ENCODE data around the gene SPEN. TPM values are rescaled to one million over a fixed set of nuclear protein-coding genes. Genes with fewer than 3 reads are reported as not detected.

Gene SPEN
- total and polyA plus RNA-seq, 10 of the 15 experiments (the other 5 are each of a cell fraction or from before 2014, with no cell fraction given), result 5.2 to 58.7 (median 20.1) TPM

- CTCF ChIA-PET, result interaction anchor here (1.0 to 2.9 kb wide), 2 partner anchors 48 to 66 kb away, joined by 3 to 15 read pairs; no protein-coding TSS in a partner anchor
- H2AFZ ChIP-seq (ENCODE audit: control insufficient read depth, low read depth, low read length), result no peak overlapping the region
Measured at GRCh38 chr1:15881961-15882360, 34.5 kb downstream of the SPEN start.

GRCh38 chr1:15882665-15883064 is 35.2 kb downstream of the SPEN start:
- intact Hi-C loops (cut with micrococcal nuclease; ENCODE audit: unreplicated experiment), result loop anchor here (5.0 kb wide), 1 partner anchor 65 kb away; no protein-coding TSS in a partner anchor
- H3K4me2 ChIP-seq (ENCODE audit: control insufficient read depth, insufficient read depth), result peak overlapping the region; percentile 30; the same call in 1 of the 2 replicates
- no peak overlapping the region for H3K9ac ChIP-seq (ENCODE audit: control insufficient read depth, insufficient read depth, low read length)
- FAIRE-seq, result no peak
- peaks cover 24% of the 10 kb centered on the region for H3K4me1 ChIP-seq (ENCODE audit: control insufficient read depth, insufficient read depth, low read length)
- H3K27ac ChIP-seq (ENCODE audit: control insufficient read depth, insufficient read depth), result 0 out of 2 replicates have a peak overlapping the region, but pooled peaks have one; percentile 31
- H3K27me3 ChIP-seq (replicated peaks in 1 of 2; ENCODE audit: control insufficient read depth in 2 of 2, insufficient read depth in 2 of 2, low read length in 1 of 2), result no peaks in the 10 kb centered on the region
- H3K79me2 ChIP-seq (ENCODE audit: control insufficient read depth, insufficient read depth, low read length), result peaks cover 82% of the 10 kb centered on the region
- WGBS (ENCODE audit: insufficient coverage, insufficient replicate concordance, low lambda C conversion rate, missing lambda C conversion rate), result 29% methylated on average over 2 of the region's 2 CpGs
- ChIA-PET POLR2A (interaction anchor here (0.5 to 2.1 kb wide), 8 partner anchors 24 to 92 kb away, joined by 3 to 13 read pairs (median 4); partner anchors contain the start of gene SPEN), SMC1A (ENCODE audit: uncharacterized antibody, unreplicated experiment) (interaction anchor here (0.8 to 3.1 kb wide), 15 partner anchors 11 to 92 kb away, joined by 3 to 11 read pairs (median 5); no protein-coding TSS in a partner anchor), RAD21 (ENCODE audit: unreplicated experiment) (interaction anchor here (0.7 to 2.1 kb wide), 14 partner anchors 12 to 125 kb away, joined by 3 to 7 read pairs (median 4); partner anchors contain the start of gene ZBTB17), CTCF (interaction anchor here (0.6 to 1.4 kb wide), 9 partner anchors 34 to 595 kb away, joined by 3 to 9 read pairs (median 3); no protein-coding TSS in a partner anchor)
- H3K36me3 ChIP-seq (ENCODE audit: control insufficient read depth in 2 of 2, insufficient read depth in 2 of 2, low read length in 1 of 2), result peaks cover 1 to 4% of the 10 kb centered on the region in 2 experiments; a peak in 3 of 4 replicates
- no TSS peak for BruUV-seq (replicated peaks)
- ATAC-seq, result peak; percentile 81
- no peaks in the 10 kb centered on the region for H4K20me1 ChIP-seq (ENCODE audit: control insufficient read depth, insufficient read depth)
- no peaks in the 10 kb centered on the region for H3K9me3 ChIP-seq (replicated peaks; ENCODE audit: control insufficient read depth, insufficient read depth, low read length)
- in situ Hi-C loops (cut with MboI), result no loop called here
- DNase-seq (ENCODE audit: low read depth, low spot score), result no peak
- H2AFZ ChIP-seq (ENCODE audit: control insufficient read depth, low read depth, low read length), result no peak overlapping the region
- no peak overlapping the region for H3K4me3 ChIP-seq
- TF ChIP-seq RB1 (IDR thresholded peaks at IDR 0.05; ENCODE audit: borderline replicate concordance) (no peak), LARP7 (IDR thresholded peaks at IDR 0.05) (no peak), IRF4 (IDR thresholded peaks at IDR 0.05; ENCODE audit: low read depth, low read length) (no peak), NR2C2 (IDR thresholded peaks at IDR 0.05; ENCODE audit: borderline replicate concordance, control insufficient read depth, insufficient read length, low read depth) (no peak), SRF (IDR thresholded peaks at IDR 0.05; ENCODE audit: low read depth in 2 of 2, low read length in 2 of 2) (no peak), POU2F2 (IDR thresholded peaks at IDR 0.05; ENCODE audit: borderline replicate concordance, low read depth, low read length) (no peak), DPF2 (IDR thresholded peaks at IDR 0.05) (no peak), HDAC6 (IDR thresholded peaks at IDR 0.05; ENCODE audit: unreplicated experiment) (no peak), HDAC2 (IDR thresholded peaks at IDR 0.05) (no peak), ZNF274 (IDR thresholded peaks at IDR 0.05; ENCODE audit: insufficient read depth, insufficient read length) (no peak), EED (IDR thresholded peaks at IDR 0.05; ENCODE audit: low read depth) (peak; percentile 57; the same call in 1 of the 2 replicates), CEBPZ (IDR thresholded peaks at IDR 0.05; ENCODE audit: low read depth, low read length) (no peak), RELA (IDR thresholded peaks at IDR 0.05; ENCODE audit: borderline replicate concordance, partially characterized antibody) (no peak), POLR2AphosphoS5 (IDR thresholded peaks at IDR 0.05; ENCODE audit: low read length) (no peak)

More at GRCh38 chr1:15881961-15882360, 34.5 kb downstream of the SPEN start:
- FAIRE-seq (no peak), DNase-seq (ENCODE audit: low read depth, low spot score) (no peak), ATAC-seq (no peak)
- H4K20me1 ChIP-seq (ENCODE audit: control insufficient read depth, insufficient read depth), result no peaks in the 10 kb centered on the region
- no peak overlapping the region for H3K27ac ChIP-seq (ENCODE audit: control insufficient read depth, insufficient read depth)
- RAD21 ChIA-PET (ENCODE audit: unreplicated experiment), result interaction anchor here (0.7 to 2.1 kb wide), 5 partner anchors 11 to 126 kb away, joined by 3 to 6 read pairs (median 4); no protein-coding TSS in a partner anchor
- peaks cover 81% of the 10 kb centered on the region for H3K79me2 ChIP-seq (ENCODE audit: control insufficient read depth, insufficient read depth, low read length)
- H3K9ac ChIP-seq (ENCODE audit: control insufficient read depth, insufficient read depth, low read length), result no peak overlapping the region
- no peak overlapping the region for H3K4me2 ChIP-seq (ENCODE audit: control insufficient read depth, insufficient read depth)
- intact Hi-C loops (cut with micrococcal nuclease; ENCODE audit: unreplicated experiment) (loop anchor here (5.0 kb wide), 1 partner anchor 65 kb away; no protein-coding TSS in a partner anchor), in situ Hi-C loops (cut with MboI) (no loop called here)
- no peak overlapping the region for H3K4me3 ChIP-seq
- SMC1A ChIA-PET (ENCODE audit: uncharacterized antibody, unreplicated experiment), result interaction anchor here (1.4 to 3.1 kb wide), 4 partner anchors 15 to 66 kb away, joined by 5 to 11 read pairs (median 7); partner anchors contain the start of gene SPEN
- H3K9me3 ChIP-seq (replicated peaks; ENCODE audit: control insufficient read depth, insufficient read depth, low read length), result no peaks in the 10 kb centered on the region
- H3K4me1 ChIP-seq (ENCODE audit: control insufficient read depth, insufficient read depth, low read length), result peaks cover 24% of the 10 kb centered on the region
- no peak for TF ChIP-seq IKZF1 (conservative IDR thresholded peaks at IDR 0.05)
- TF ChIP-seq SMAD5 (IDR thresholded peaks at IDR 0.05; ENCODE audit: low read depth), result no peak
- no peak for TF ChIP-seq JUND (IDR thresholded peaks at IDR 0.05; ENCODE audit: low read depth, low read length)
- peaks cover 1 to 4% of the 10 kb centered on the region in 2 experiments; a peak in 3 of 4 replicates for H3K36me3 ChIP-seq (ENCODE audit: control insufficient read depth in 2 of 2, insufficient read depth in 2 of 2, low read length in 1 of 2)
- no peaks in the 10 kb centered on the region for H3K27me3 ChIP-seq (replicated peaks in 1 of 2; ENCODE audit: control insufficient read depth in 2 of 2, insufficient read depth in 2 of 2, low read length in 1 of 2)
- WGBS (ENCODE audit: insufficient coverage, insufficient replicate concordance, low lambda C conversion rate, missing lambda C conversion rate), result 98% methylated on average over 5 of the region's 5 CpGs
- POLR2A ChIA-PET, result interaction anchor here (1.3 to 2.1 kb wide), 2 partner anchors 20 to 23 kb away, joined by 3 to 13 read pairs; no protein-coding TSS in a partner anchor
- BruUV-seq (replicated peaks), result no TSS peak
